HL-60 (cell line): Measurements from ENCODE around the gene RABGAP1L.

ENCODE experiments used
- GABPA ChIP-seq: IDR thresholded peaks from 2 replicates; pipeline ENCODE4 v1.6.1; 2012; ENCODE audit warnings: low read depth
- POLR2AphosphoS5 ChIP-seq: IDR thresholded peaks from 2 replicates; pipeline ENCODE4 v1.6.1; 2012; ENCODE audit warnings: low read depth
- TF ChIP-seq, protein P1 (sequence below): IDR thresholded peaks from one replicate; pipeline ENCODE4 v1.5.1; 2011; ENCODE audit warnings: low read length, control low read depth, inconsistent platforms; ENCODE audit not compliant: insufficient read depth
- TF ChIP-seq, protein P2 (sequence below): IDR thresholded peaks from 2 replicates; pipeline ENCODE4 v1.6.1; 2012; ENCODE audit warnings: low read depth; ENCODE audit not compliant: insufficient replicate concordance

DNA sequence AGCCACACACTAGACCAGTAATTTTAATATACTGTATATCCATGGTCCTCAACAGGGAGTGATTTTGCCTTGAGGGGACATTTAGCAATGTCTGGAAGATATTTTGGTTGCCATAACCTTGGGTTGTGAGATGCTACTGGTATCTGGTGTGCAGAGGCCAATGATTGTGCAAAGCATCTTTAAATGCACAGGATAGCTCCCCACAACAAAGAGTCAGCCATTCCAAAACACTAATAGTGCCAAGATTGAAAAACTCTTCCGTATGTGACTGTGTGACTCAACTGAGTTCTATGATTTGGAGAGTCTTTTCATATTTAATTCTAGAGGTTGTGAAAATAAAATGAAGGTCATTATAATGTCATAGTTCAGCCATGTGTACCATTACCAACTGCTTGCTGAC lies 699.0 kb downstream of the RABGAP1L start:
- TF ChIP-seq, protein P1, sequence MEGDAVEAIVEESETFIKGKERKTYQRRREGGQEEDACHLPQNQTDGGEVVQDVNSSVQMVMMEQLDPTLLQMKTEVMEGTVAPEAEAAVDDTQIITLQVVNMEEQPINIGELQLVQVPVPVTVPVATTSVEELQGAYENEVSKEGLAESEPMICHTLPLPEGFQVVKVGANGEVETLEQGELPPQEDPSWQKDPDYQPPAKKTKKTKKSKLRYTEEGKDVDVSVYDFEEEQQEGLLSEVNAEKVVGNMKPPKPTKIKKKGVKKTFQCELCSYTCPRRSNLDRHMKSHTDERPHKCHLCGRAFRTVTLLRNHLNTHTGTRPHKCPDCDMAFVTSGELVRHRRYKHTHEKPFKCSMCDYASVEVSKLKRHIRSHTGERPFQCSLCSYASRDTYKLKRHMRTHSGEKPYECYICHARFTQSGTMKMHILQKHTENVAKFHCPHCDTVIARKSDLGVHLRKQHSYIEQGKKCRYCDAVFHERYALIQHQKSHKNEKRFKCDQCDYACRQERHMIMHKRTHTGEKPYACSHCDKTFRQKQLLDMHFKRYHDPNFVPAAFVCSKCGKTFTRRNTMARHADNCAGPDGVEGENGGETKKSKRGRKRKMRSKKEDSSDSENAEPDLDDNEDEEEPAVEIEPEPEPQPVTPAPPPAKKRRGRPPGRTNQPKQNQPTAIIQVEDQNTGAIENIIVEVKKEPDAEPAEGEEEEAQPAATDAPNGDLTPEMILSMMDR = no peak
- TF ChIP-seq GABPA = no peak
- TF ChIP-seq, protein P2, sequence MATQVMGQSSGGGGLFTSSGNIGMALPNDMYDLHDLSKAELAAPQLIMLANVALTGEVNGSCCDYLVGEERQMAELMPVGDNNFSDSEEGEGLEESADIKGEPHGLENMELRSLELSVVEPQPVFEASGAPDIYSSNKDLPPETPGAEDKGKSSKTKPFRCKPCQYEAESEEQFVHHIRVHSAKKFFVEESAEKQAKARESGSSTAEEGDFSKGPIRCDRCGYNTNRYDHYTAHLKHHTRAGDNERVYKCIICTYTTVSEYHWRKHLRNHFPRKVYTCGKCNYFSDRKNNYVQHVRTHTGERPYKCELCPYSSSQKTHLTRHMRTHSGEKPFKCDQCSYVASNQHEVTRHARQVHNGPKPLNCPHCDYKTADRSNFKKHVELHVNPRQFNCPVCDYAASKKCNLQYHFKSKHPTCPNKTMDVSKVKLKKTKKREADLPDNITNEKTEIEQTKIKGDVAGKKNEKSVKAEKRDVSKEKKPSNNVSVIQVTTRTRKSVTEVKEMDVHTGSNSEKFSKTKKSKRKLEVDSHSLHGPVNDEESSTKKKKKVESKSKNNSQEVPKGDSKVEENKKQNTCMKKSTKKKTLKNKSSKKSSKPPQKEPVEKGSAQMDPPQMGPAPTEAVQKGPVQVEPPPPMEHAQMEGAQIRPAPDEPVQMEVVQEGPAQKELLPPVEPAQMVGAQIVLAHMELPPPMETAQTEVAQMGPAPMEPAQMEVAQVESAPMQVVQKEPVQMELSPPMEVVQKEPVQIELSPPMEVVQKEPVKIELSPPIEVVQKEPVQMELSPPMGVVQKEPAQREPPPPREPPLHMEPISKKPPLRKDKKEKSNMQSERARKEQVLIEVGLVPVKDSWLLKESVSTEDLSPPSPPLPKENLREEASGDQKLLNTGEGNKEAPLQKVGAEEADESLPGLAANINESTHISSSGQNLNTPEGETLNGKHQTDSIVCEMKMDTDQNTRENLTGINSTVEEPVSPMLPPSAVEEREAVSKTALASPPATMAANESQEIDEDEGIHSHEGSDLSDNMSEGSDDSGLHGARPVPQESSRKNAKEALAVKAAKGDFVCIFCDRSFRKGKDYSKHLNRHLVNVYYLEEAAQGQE = no peak
- no peak for TF ChIP-seq POLR2AphosphoS5
